Measurements from ENCODE around the gene LBX2. TPM values are rescaled to one million over a fixed set of nuclear protein-coding genes. Genes with fewer than 3 reads are reported as not detected.

The LBX2 gene
- total and polyA plus RNA-seq, 9 of the 15 experiments (the other 6 are each of a cell fraction or from before 2014, with no cell fraction given) = 0.39 to 6.2 (median 1.8) TPM; not detected in 1

DNA sequence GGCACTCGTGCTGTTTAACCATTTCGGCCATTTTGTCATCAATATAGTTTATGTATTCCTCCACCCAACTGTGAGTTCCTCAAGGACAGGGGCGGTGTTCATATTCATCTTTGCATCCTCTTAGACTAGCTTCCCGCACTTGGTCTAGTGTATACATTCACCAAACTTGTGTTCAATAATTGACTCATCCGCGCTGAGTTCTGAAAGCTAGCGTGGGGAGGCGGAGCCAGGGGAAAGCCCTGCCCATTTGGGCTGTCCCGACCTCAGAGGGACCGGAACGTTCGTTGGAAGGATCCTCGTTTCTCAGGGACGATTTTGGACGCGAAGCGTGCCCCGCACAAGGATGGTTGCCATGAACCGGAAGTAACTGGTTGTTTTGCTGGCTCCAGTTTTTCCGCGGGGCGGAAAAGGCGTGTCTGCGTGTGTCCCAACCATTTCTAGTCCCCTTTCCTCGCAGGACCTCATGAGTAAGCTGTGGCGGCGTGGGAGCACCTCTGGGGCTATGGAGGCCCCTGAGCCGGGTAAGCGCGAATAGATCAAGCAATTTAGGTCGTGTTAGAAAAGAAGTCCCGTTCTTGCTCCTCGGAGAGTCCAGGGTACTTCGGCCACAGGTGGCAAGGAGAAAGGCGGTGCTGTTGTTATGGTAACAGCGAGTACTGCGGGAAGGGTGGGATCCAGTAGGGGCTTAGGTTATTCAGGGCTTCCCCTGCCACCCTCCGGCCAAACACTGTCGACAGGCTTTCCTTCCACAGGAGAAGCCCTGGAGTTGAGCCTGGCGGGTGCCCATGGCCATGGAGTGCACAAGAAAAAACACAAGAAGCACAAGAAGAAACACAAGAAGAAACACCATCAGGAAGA is 44.5 kb downstream of the LBX2 start, which contains the start of gene INO80B (continued):
- TF ChIP-seq, protein P1, sequence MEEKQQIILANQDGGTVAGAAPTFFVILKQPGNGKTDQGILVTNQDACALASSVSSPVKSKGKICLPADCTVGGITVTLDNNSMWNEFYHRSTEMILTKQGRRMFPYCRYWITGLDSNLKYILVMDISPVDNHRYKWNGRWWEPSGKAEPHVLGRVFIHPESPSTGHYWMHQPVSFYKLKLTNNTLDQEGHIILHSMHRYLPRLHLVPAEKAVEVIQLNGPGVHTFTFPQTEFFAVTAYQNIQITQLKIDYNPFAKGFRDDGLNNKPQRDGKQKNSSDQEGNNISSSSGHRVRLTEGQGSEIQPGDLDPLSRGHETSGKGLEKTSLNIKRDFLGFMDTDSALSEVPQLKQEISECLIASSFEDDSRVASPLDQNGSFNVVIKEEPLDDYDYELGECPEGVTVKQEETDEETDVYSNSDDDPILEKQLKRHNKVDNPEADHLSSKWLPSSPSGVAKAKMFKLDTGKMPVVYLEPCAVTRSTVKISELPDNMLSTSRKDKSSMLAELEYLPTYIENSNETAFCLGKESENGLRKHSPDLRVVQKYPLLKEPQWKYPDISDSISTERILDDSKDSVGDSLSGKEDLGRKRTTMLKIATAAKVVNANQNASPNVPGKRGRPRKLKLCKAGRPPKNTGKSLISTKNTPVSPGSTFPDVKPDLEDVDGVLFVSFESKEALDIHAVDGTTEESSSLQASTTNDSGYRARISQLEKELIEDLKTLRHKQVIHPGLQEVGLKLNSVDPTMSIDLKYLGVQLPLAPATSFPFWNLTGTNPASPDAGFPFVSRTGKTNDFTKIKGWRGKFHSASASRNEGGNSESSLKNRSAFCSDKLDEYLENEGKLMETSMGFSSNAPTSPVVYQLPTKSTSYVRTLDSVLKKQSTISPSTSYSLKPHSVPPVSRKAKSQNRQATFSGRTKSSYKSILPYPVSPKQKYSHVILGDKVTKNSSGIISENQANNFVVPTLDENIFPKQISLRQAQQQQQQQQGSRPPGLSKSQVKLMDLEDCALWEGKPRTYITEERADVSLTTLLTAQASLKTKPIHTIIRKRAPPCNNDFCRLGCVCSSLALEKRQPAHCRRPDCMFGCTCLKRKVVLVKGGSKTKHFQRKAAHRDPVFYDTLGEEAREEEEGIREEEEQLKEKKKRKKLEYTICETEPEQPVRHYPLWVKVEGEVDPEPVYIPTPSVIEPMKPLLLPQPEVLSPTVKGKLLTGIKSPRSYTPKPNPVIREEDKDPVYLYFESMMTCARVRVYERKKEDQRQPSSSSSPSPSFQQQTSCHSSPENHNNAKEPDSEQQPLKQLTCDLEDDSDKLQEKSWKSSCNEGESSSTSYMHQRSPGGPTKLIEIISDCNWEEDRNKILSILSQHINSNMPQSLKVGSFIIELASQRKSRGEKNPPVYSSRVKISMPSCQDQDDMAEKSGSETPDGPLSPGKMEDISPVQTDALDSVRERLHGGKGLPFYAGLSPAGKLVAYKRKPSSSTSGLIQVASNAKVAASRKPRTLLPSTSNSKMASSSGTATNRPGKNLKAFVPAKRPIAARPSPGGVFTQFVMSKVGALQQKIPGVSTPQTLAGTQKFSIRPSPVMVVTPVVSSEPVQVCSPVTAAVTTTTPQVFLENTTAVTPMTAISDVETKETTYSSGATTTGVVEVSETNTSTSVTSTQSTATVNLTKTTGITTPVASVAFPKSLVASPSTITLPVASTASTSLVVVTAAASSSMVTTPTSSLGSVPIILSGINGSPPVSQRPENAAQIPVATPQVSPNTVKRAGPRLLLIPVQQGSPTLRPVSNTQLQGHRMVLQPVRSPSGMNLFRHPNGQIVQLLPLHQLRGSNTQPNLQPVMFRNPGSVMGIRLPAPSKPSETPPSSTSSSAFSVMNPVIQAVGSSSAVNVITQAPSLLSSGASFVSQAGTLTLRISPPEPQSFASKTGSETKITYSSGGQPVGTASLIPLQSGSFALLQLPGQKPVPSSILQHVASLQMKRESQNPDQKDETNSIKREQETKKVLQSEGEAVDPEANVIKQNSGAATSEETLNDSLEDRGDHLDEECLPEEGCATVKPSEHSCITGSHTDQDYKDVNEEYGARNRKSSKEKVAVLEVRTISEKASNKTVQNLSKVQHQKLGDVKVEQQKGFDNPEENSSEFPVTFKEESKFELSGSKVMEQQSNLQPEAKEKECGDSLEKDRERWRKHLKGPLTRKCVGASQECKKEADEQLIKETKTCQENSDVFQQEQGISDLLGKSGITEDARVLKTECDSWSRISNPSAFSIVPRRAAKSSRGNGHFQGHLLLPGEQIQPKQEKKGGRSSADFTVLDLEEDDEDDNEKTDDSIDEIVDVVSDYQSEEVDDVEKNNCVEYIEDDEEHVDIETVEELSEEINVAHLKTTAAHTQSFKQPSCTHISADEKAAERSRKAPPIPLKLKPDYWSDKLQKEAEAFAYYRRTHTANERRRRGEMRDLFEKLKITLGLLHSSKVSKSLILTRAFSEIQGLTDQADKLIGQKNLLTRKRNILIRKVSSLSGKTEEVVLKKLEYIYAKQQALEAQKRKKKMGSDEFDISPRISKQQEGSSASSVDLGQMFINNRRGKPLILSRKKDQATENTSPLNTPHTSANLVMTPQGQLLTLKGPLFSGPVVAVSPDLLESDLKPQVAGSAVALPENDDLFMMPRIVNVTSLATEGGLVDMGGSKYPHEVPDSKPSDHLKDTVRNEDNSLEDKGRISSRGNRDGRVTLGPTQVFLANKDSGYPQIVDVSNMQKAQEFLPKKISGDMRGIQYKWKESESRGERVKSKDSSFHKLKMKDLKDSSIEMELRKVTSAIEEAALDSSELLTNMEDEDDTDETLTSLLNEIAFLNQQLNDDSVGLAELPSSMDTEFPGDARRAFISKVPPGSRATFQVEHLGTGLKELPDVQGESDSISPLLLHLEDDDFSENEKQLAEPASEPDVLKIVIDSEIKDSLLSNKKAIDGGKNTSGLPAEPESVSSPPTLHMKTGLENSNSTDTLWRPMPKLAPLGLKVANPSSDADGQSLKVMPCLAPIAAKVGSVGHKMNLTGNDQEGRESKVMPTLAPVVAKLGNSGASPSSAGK (IDR thresholded peaks at IDR 0.05) = no peak; the same call in 1 of the 2 replicates
- peak; percentile 95 for TF ChIP-seq DIDO1 (tag; IDR thresholded peaks at IDR 0.05; ENCODE audit: low read depth)
- TF ChIP-seq TSC22D4 (tag; IDR thresholded peaks at IDR 0.05) = no peak
- TF ChIP-seq L3MBTL2 (IDR thresholded peaks at IDR 0.05) = peak; percentile 71
- TF ChIP-seq, protein P2, sequence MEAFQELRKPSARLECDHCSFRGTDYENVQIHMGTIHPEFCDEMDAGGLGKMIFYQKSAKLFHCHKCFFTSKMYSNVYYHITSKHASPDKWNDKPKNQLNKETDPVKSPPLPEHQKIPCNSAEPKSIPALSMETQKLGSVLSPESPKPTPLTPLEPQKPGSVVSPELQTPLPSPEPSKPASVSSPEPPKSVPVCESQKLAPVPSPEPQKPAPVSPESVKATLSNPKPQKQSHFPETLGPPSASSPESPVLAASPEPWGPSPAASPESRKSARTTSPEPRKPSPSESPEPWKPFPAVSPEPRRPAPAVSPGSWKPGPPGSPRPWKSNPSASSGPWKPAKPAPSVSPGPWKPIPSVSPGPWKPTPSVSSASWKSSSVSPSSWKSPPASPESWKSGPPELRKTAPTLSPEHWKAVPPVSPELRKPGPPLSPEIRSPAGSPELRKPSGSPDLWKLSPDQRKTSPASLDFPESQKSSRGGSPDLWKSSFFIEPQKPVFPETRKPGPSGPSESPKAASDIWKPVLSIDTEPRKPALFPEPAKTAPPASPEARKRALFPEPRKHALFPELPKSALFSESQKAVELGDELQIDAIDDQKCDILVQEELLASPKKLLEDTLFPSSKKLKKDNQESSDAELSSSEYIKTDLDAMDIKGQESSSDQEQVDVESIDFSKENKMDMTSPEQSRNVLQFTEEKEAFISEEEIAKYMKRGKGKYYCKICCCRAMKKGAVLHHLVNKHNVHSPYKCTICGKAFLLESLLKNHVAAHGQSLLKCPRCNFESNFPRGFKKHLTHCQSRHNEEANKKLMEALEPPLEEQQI (IDR thresholded peaks at IDR 0.05) = peak; percentile 52; the same call in 1 of the 2 replicates
- peak; percentile 50; the same call in 1 of the 2 replicates for TF ChIP-seq RNF2 (IDR thresholded peaks at IDR 0.05)
- TF ChIP-seq CCNT2 (IDR thresholded peaks at IDR 0.05; ENCODE audit: borderline replicate concordance, extremely low read depth, insufficient read length, low read depth, low read length) = no peak
- TF ChIP-seq, protein P3, sequence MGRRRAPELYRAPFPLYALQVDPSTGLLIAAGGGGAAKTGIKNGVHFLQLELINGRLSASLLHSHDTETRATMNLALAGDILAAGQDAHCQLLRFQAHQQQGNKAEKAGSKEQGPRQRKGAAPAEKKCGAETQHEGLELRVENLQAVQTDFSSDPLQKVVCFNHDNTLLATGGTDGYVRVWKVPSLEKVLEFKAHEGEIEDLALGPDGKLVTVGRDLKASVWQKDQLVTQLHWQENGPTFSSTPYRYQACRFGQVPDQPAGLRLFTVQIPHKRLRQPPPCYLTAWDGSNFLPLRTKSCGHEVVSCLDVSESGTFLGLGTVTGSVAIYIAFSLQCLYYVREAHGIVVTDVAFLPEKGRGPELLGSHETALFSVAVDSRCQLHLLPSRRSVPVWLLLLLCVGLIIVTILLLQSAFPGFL (CRISPR knock-in tag; IDR thresholded peaks at IDR 0.05) = peak; percentile 86
- TF ChIP-seq GATAD2B (IDR thresholded peaks at IDR 0.05; ENCODE audit: borderline replicate concordance) = peak; percentile 72; the same call in 1 of the 2 replicates
- no peak for TF ChIP-seq BCOR (IDR thresholded peaks at IDR 0.05)
- no peak for TF ChIP-seq ZNF76 (CRISPR knock-in tag; IDR thresholded peaks at IDR 0.05; ENCODE audit: borderline replicate concordance)
- TF ChIP-seq GATAD2A (IDR thresholded peaks at IDR 0.05) = no peak
- TF ChIP-seq CSDE1 (IDR thresholded peaks at IDR 0.05) = peak in 1 of 2 experiments; percentile 80; a peak in 2 of 4 replicates

Data from K562 (cell line).